Psoas muscle (tissue), 8 donors: ENCODE results near the gene ZFYVE19. TPM values are rescaled to one million over a fixed set of nuclear protein-coding genes. Genes with fewer than 3 reads are reported as not detected.

Experiments
- ATAC-seq, 4 donors: fragments of 200-7000 bp; cut with Tn5 transposase; one replicate each; pipeline ENCODE4 v1.9.1; 2020; ENCODE audit warnings: moderate library complexity in 3 of 4, mild to moderate bottlenecking in 2 of 4
- DNase-seq, 2 donors: peaks; one replicate each; pipeline ENCODE4 v3.0.0-alpha.2; 2020
- H3K27ac ChIP-seq: fragments of 200-600 bp; one replicate; pipeline ENCODE4 v1.8.0; 2022
- H3K27me3 ChIP-seq, 3 donors: fragments of 200-600 bp in 1 of 3; one replicate each; pipeline versions ENCODE4 v1.6.1 to v1.8.0; 2013 to 2022; ENCODE audit warnings: low read length in 2 of 3, mild to moderate bottlenecking in 2 of 3, moderate library complexity in 1 of 3; ENCODE audit not compliant: insufficient read depth in 3 of 3
- H3K36me3 ChIP-seq, 2 donors: fragments of 200-600 bp in 1 of 2; one replicate each; pipeline versions ENCODE4 v1.6.1 to v1.8.0; 2013 to 2022; ENCODE audit warnings: low read depth in 1 of 2, mild to moderate bottlenecking in 1 of 2, moderate library complexity in 1 of 2; ENCODE audit not compliant: insufficient read depth in 1 of 2
- H3K4me1 ChIP-seq: fragments of 200-600 bp; one replicate; pipeline ENCODE4 v1.8.0; 2022
- H3K4me3 ChIP-seq: fragments of 200-600 bp; one replicate; pipeline ENCODE4 v1.8.0; 2022; ENCODE audit warnings: mild to moderate bottlenecking
- H3K9me3 ChIP-seq: fragments of 200-600 bp; one replicate; pipeline ENCODE4 v1.8.0; 2022
- CTCF ChIP-seq: fragments of 200-600 bp; IDR thresholded peaks from one replicate; pipeline ENCODE4 v1.8.0; 2022; ENCODE audit warnings: antibody characterized with exemption
- whole genome bisulfite sequencing, 3 donors: extraction: QIAGEN DNeasy Blood & Tissue Kit; methylation state at CpG; one replicate each; pipeline versions ENCODE4 v1.1.6 to v1.1.7; 2013; 5-methylcytosine and 5-hydroxymethylcytosine counted together
- intact Hi-C, 2 donors: fragments of 100-400 bp; cut with DNase I; formaldehyde crosslinking; loops; one replicate each; pipeline versions ENCODE4 v1.11.0 to v1.14.2; 2022
- polyA plus RNA-seq, 3 donors: library from polyadenylated mRNA; stranded (reverse); fragments of 200-250 nt; gene quantifications; one replicate each; pipeline ENCODE4 v1.2.3, GENCODE V29; 2013
- total RNA-seq, 4 donors: library from RNA; stranded (reverse); fragmentation: NEBNext Ultra II Directional in 2 of 4; extraction: Animal tissue kit (Norgen Biotek cat#: 25700) in 2 of 4; gene quantifications; one replicate each; pipeline versions ENCODE4 v1.2.1 to v1.2.4, GENCODE V29; 2021 to 2023
- donor health status: healthy with polysubstance abuse.
- donor health status: DM: no; HTN: no; CAD: no; lungs with moderate emphysema.
- donor health status: Bipolar disorder and iron deficiency.
- donor health status: healthy.
- donor health status: DM: yes; HTN: yes; CAD: no.
- donor health status: DM: no; HTN: no; CAD: no.
- donor health status: DM: no; HTN: no; CAD: no.
- donor health status: DM: yes; HTN: yes; CAD: no.

ZFYVE19 gene
- total and polyA plus RNA-seq, 7 donors = 9.1 to 31.5 (median 12.4) TPM

DNA sequence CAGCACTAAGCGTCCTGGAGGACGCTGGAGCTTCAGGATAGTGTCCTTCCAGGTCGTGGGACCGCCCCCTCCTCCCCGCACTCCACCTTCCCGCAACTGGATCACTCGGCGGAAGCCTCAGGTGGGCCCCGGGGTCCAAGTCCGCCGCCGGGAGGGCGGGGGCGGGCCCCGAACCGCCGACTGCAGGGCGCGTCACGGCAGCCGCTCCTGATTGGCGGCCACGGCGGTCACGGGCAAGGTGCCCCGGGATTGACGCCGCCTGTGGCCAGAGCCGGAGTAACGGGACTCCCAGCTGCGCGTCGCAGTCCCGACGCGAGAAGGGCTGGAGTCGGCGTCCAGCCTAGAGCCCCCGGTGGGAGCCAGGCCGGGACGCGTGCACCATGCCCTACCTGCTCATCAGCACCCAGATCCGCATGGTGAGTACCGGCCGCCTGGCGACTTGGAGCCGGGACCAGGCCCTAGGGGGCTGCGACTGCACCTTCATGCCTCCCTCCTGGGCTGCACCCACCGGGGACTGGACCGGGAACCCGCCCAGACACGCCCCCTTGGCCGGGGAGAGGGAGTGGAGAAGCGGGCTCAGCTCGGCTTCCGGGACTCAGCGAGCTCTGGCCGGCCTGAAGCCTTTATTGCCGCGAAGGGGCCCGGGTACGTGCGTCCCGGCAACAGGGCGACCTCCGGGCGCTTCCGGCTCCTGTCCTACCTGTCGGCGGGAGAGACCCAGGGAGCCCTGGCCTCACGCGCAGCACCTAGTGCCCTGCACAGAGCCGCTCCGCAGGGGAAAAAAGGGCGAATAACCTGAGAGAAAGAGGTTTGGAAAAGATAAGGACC, 42.9 kb upstream of the ZFYVE19 start, which contains the start of gene GCHFR:
Gene GCHFR (plus strand): TSS at position 268 of the 828 bp plus-strand sequence. CDS start 113 bp downstream, at position 381.
- peaks cover 0 to 12% of the 10 kb centered on the region in 2 donors for H3K36me3 ChIP-seq
- H3K9me3 ChIP-seq = no peaks in the 10 kb centered on the region
- no peaks in the 10 kb centered on the region for H3K27me3 ChIP-seq
- DNase-seq (peak; percentile 81 to 89), ATAC-seq (peak; percentile 76 to 88 (median 84))
- peak; percentile 27 for TF ChIP-seq CTCF
- H3K4me1 ChIP-seq = peaks cover 16% of the 10 kb centered on the region
- intact Hi-C loops = no loop called here
- H3K27ac ChIP-seq = peak within 1 kb of the TSS; percentile 76
- H3K4me3 ChIP-seq = peak within 1 kb of the TSS; percentile 71
- 1% methylated on average over 62 to 75 of the region's 75 CpGs for WGBS, 3 donors

- H3K4me1 ChIP-seq = peaks cover 16% of the 10 kb centered on the region
- no peaks in the 10 kb centered on the region for H3K9me3 ChIP-seq
- no peak for TF ChIP-seq CTCF
- peaks cover 0 to 12% of the 10 kb centered on the region in 2 donors for H3K36me3 ChIP-seq
- peak overlapping the region; percentile 76 for H3K27ac ChIP-seq
- peak overlapping the region; percentile 71 for H3K4me3 ChIP-seq
- 22 to 46% (median 29%) methylated on average over 8 of the region's 8 CpGs for WGBS, 3 donors
- DNase-seq = peak in 1 of 2 donors; percentile 35
- peak in 3 of 4 donors; percentile 18 to 21 (median 19) for ATAC-seq
- intact Hi-C loops = no loop called here
- H3K27me3 ChIP-seq = no peaks in the 10 kb centered on the region
These were observed 42.2 kb upstream of the ZFYVE19 start for GRCh38 chr15:40764629-40765103.

GRCh38 chr15:40766194-40766815, 40.6 kb upstream of the ZFYVE19 start:
- DNase-seq (no peak), ATAC-seq (no peak)
- no peak overlapping the region for H3K27ac ChIP-seq
- peaks cover 0 to 24% of the 10 kb centered on the region in 2 donors for H3K36me3 ChIP-seq
- no peaks in the 10 kb centered on the region for H3K9me3 ChIP-seq
- WGBS, 3 donors = 55 to 75% (median 60%) methylated on average over 7 of the region's 7 CpGs
- H3K27me3 ChIP-seq = no peaks in the 10 kb centered on the region
- no peak overlapping the region for H3K4me3 ChIP-seq
- no peak for TF ChIP-seq CTCF
- intact Hi-C loops = no loop called here
- peaks cover 16% of the 10 kb centered on the region for H3K4me1 ChIP-seq

- H3K4me1 ChIP-seq = peaks cover 16% of the 10 kb centered on the region
- no peaks in the 10 kb centered on the region for H3K9me3 ChIP-seq
- DNase-seq (no peak), ATAC-seq (no peak)
- TF ChIP-seq CTCF = no peak
- H3K4me3 ChIP-seq = no peak overlapping the region
- intact Hi-C loops = no loop called here
- peaks cover 0 to 30% of the 10 kb centered on the region in 2 donors for H3K36me3 ChIP-seq
- WGBS, 3 donors = 91% methylated on average over 32 of the region's 32 CpGs
- H3K27ac ChIP-seq = no peak overlapping the region
- no peaks in the 10 kb centered on the region for H3K27me3 ChIP-seq
These were observed 39.7 kb upstream of the ZFYVE19 start for GRCh38 chr15:40766906-40767837.
